ENCODE measurements around the gene MORN3.

Gene MORN3

GRCh38 chr12:121610239-121611149 lies 59.0 kb downstream of the MORN3 start:
- H3K4me3 ChIP-seq (ENCODE audit: low read length), result no peak overlapping the region
- no peak for TF ChIP-seq CTCF (conservative IDR thresholded peaks at IDR 0.05; ENCODE audit: low read depth, low read length)
- DNase-seq (ENCODE audit: low read depth), result peak; percentile 80

DNA sequence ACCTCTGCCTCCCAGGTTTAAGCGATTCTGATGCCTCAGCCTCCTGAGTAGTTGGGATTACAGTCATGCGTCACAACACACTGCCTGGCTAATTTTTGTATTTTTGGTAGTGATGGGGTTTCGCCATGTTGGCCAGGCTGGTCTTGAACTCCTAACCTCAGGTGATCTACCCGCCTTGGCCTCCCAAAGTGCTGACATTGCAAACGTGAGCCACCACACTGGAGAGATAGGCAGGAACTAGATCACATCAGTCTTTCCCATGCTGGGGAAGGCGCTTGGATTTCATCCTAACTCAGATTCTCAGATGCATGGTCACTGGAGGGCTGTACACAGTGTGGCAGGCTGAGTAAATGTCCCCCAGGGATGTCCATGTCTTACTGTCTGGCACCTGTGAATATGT lies 61.2 kb downstream of the MORN3 start:
- no peak overlapping the region for H3K4me3 ChIP-seq (ENCODE audit: low read length)
- TF ChIP-seq CTCF (conservative IDR thresholded peaks at IDR 0.05; ENCODE audit: low read depth, low read length), result no peak
- DNase-seq (ENCODE audit: low read depth), result no peak

GRCh38 chr12:121603581-121603980 lies 65.9 kb downstream of the MORN3 start:
- no peak overlapping the region for H3K4me3 ChIP-seq (ENCODE audit: low read length)
- DNase-seq (ENCODE audit: low read depth), result no peak
- no peak for TF ChIP-seq CTCF (conservative IDR thresholded peaks at IDR 0.05; ENCODE audit: low read depth, low read length)

DNA sequence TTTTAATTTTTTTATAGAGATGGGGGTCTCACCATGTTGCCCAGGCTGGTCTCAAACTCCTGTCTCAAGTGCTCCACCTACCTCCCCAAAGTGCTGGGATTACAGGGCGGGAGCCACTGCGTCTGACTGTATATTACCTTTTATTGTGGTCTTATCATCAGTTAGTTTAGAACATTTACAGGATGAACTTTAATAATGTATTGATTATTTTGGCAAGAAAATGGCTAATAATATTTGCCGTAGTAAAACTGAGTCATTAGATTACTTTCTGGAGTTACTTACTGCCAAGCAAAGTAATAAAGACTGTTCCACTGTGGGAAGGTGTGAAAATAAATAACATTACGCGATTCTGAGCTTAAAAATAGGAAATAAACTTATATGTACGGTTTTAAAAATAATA lies 66.7 kb downstream of the MORN3 start:
- H3K4me3 ChIP-seq (ENCODE audit: low read length), result no peak overlapping the region
- no peak for TF ChIP-seq CTCF (conservative IDR thresholded peaks at IDR 0.05; ENCODE audit: low read depth, low read length)
- no peak for DNase-seq (ENCODE audit: low read depth)

DNA sequence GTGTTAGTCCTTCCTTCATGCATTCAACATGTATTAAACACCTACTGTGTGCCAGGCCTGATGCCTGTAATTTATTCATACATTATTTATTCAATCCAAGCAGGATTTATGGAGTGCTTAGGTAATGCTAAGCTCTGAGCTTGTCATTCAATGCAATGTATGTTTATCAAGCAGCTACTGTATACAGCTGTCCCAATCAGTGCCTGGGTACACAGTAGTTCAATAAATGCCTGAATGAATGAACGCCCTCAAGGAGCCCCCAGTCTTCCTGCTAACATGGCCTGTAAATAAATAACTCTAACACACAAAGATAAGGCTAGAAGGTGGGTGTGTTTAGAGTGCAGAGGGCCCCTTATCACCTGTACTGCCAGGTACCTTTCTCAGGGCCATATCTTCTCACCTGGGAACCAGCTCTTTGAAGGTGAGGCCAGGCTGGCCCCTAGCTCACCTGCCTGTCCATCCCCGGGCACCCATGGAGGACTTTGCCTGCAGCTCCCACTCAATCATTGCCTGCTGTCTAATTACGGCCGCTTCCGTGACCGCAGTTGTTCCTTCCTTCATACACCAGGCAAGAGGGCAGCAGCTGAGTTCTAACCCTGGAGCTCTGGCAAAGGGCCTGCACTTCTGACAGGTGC lies 68.6 kb downstream of the MORN3 start:
- TF ChIP-seq CTCF (conservative IDR thresholded peaks at IDR 0.05; ENCODE audit: low read depth, low read length), result no peak
- DNase-seq (ENCODE audit: low read depth), result no peak
- no peak overlapping the region for H3K4me3 ChIP-seq (ENCODE audit: low read length)

All from retinal pigment epithelial cell (primary cell).